Measurements from ENCODE around the gene BRD8.
"Not testable (repeated sequence)": the region's sequence is repeated elsewhere in the genome, so short reads cannot be mapped to it uniquely, and the experiment has no call there.

Gene BRD8

DNA sequence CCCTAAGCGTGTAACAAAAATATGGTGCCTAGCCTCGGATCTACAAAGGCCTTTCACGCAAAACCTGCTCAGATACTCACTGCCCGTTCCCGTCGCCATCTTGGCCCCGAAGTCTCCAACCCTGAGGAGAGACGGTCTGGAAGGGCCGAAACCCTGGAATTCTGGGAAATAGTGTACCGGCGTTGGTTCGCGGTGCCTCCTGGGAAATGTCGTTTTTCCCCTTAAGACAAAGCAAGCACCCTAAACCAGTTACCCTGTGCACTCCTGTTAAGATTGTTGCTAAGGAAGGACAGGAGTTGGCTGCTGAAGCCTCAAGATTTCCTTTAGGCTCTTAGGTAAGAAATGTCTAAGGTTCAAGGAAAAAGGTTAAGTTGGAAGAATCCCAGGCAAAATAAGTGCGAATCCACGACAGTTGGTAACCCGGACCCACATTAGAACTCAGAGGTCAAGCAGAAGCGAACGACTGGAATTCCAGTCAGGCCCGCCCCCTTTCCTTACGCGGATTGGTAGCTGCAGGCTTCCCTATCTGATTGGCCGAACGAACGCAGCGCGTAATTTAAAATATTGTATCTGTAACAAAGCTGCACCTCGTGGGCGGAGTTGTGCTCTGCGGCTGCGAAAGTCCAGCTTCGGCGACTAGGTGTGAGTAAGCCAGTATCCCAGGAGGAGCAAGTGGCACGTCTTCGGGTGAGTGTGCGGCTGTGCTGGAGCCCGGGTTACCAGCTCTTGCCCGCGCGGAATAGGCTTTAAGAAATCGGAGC is at the start of gene BRD8, which contains the start of gene KIF20A:
Gene BRD8 (minus strand): TSS at position 115 of the 761 bp plus-strand sequence. CDS start 16 bp downstream, at position 99.
Gene KIF20A (plus strand): TSS at position 597 of the 761 bp plus-strand sequence. CDS start 569 bp downstream, outside the sequence.
- peak; percentile 81 for DNase-seq (ENCODE audit: low read depth)

- DNase-seq (ENCODE audit: low read depth) = no peak
Observed at GRCh38 chr5:138226910-138227309, 48.5 kb upstream of the BRD8 start.

- DNase-seq (ENCODE audit: low read depth) = no peak
Observed at GRCh38 chr5:138224712-138225111, 46.3 kb upstream of the BRD8 start.

- DNase-seq (ENCODE audit: low read depth) = no peak
Observed at GRCh38 chr5:138223532-138223931, 45.1 kb upstream of the BRD8 start.

- DNase-seq (ENCODE audit: low read depth) = no peak
Observed at GRCh38 chr5:138216799-138217198, 38.4 kb upstream of the BRD8 start.

DNA sequence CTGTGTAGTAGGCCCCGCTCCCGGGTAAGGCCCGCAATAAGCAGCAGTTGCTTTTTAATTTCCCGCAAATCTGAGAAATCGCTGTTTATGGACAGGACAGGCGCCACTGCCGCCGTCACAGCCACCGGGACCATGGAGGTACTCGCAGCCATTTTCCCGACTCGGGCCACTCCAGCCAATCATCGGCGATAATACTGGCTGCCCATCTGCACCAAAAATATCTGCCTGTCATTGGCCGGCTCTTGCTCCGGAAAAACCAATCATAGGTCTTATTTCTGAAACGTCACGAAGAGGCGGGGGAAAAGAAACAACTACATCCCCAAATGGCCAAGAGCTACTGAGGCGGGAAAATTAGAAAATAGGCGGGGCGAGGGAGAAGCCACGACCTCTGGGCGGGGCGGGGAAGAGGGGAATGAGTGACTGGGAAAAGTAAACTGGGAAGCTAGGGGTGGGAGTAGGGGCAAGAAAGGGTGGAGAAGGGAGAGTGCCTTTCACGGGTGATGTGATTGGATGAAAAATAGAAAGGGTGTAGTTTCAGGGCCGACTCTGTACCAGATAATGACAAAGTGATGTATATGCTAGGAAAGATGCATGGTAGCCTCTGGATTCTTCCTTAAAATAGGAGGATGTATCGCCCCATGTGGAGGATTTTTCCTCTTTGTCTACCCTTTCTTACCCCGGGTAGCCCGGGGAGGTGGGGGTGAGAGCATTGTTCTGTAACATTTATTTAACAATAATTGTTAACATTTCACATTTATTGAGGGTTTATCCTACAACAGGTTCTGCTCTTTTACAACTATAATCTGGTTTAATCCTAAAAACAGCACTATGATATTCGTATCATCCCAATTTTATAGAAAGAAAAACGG is 35.0 kb upstream of the BRD8 start, which contains the start of gene CDC23:
Gene CDC23 (minus strand): TSS at position 163 of the 869 bp plus-strand sequence. CDS start 11 bp downstream, at position 152.
- peak; percentile 79 for DNase-seq (ENCODE audit: low read depth)

GRCh38 chr5:138212828-138213160 is 34.4 kb upstream of the BRD8 start:
- peak; percentile 2 for DNase-seq (ENCODE audit: low read depth)

- no peak for DNase-seq (ENCODE audit: low read depth)
Observed at GRCh38 chr5:138210985-138211384, 32.6 kb upstream of the BRD8 start.

- DNase-seq (ENCODE audit: low read depth) = not testable (repeated sequence)
Observed at GRCh38 chr5:138193859-138194258, 15.4 kb upstream of the BRD8 start.

- DNase-seq (ENCODE audit: low read depth) = no peak
Observed at GRCh38 chr5:138192826-138193225, 14.4 kb upstream of the BRD8 start.

GRCh38 chr5:138188626-138189025 is 10.2 kb upstream of the BRD8 start:
- DNase-seq (ENCODE audit: low read depth) = no peak

DNA sequence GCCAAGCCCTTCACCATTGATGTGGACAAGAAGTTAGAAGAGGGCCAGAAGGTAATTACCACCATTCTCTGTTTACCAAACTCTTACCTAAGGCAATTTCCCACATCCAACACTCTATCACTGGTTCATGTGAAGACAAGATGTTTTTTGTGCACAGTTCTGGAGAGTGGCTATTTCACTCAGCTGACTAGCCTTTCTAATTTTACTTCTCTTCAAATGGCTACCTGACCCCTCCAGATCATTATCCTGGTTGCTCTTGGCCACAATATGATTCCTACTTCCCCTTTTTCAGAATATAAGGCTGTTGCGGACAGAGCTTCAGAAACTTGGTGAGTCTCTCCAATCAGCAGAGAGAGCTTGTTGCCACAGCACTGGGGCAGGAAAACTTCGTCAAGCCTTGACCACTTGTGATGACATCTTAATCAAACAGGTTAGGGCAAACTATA is 7.6 kb upstream of the BRD8 start:
- DNase-seq (ENCODE audit: low read depth) = no peak

GRCh38 chr5:138182808-138183207 is 4.4 kb upstream of the BRD8 start:
- no peak for DNase-seq (ENCODE audit: low read depth)

- no peak for DNase-seq (ENCODE audit: low read depth)
Observed at GRCh38 chr5:138180841-138181240, 2.4 kb upstream of the BRD8 start.

GRCh38 chr5:138180183-138180782 is 1.9 kb upstream of the BRD8 start:
- DNase-seq (ENCODE audit: low read depth) = no peak

DNA sequence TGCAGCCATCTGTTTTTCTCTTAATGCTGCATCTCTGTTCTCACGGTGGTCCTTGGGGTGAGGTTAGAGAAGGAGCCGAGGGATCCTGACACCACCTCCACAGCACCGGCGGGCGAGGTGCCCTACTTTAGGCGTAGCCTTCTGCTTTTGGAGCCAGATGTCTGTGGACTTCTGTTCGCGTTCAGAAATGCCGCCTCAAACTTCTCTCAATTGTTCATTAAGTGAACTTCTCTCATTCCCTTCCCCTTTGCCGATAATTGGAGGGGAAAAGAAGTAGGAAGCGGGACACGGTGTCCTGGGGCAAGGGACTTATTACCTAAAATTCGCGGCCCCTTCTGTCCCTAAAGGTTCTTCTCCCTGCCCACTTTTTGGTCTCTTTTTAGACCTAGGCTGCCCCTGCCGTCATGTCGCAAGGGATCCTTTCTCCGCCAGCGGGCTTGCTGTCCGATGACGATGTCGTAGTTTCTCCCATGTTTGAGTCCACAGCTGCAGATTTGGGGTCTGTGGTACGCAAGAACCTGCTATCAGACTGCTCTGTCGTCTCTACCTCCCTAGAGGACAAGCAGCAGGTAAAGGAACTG is 937 bp upstream of the BRD8 start:
- DNase-seq (ENCODE audit: low read depth) = no peak

DNA sequence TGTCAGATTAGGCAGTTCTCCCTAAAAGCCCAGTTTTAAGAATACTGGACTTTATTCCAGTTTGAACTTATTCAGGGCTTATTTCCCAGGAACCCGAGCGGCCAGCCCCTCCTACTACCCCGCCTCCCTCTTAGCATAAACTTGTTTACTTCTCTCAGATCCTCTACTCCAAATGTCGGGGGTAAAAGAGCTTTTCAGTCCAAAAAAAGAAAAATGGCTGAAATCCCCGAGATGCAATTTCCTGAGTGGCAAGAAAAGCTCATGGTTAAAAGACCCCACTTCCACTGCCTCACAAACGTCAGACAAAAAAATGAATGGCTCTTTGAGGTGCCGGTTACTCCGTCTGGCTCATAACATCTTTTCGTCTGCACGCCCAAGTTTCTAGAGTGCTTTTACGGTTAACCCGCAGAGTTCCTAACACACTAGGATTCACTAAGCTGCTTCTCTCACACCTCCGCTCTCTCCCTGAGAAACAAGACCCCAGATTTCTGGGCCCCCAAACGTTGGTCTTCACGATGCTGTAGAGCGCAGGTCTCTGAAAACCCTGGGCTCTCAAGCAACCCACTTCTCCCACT is 402 bp downstream of the BRD8 start:
- DNase-seq (ENCODE audit: low read depth) = no peak

DNA sequence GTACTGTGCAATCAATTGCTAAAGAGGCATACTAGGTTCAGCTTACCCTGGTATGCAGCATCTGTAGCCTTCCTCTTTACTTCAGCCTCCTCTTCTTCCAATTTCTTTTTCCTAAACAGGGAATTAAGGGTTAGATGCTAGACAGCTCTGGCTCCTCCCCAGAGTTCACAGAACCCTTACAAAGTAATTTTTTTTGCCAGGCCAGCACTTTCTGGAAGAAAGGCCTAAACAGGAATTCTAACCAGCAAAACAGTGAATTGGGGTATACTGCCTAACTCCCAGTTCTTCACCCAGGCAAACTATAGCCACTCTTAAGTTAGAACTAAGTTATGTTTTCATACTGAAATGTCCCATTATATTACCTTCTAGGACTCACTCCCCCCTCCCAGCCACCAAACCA is 8.1 kb downstream of the BRD8 start:
- no peak for DNase-seq (ENCODE audit: low read depth)

GRCh38 chr5:138169124-138169523 is 9.3 kb downstream of the BRD8 start:
- no peak for DNase-seq (ENCODE audit: low read depth)

GRCh38 chr5:138163721-138164120 is 14.7 kb downstream of the BRD8 start:
- no peak for DNase-seq (ENCODE audit: low read depth)

- DNase-seq (ENCODE audit: low read depth) = no peak
Observed at GRCh38 chr5:138160706-138161105, 17.7 kb downstream of the BRD8 start.

GRCh38 chr5:138159666-138160065 is 18.8 kb downstream of the BRD8 start:
- DNase-seq (ENCODE audit: low read depth) = no peak
